Measurements from ENCODE around the gene MKLN1.
A peak's percentile ranks its signal among the peaks of the same experiment; 100 is the strongest.

Gene MKLN1

DNA sequence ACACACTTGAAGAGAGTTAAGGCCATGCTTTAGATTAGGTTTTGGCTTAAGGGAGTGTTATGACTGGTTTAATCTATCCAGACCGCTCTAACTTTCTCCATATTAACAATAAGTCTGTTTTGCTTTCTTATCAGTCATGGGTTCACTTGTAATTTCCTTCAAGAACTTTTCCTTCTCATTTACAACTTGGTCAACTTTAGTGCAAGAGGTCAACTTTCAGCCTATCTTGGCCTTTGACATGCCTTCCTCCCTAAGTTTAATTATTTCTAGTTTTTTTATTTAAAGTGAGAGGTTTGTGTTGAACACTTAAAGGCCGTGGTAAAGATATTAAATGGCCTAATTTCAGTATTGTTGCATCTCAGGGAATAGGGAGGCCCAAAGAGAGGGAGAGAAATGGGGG is 75.6 kb downstream of the MKLN1 start:
- TF ChIP-seq, protein P1, sequence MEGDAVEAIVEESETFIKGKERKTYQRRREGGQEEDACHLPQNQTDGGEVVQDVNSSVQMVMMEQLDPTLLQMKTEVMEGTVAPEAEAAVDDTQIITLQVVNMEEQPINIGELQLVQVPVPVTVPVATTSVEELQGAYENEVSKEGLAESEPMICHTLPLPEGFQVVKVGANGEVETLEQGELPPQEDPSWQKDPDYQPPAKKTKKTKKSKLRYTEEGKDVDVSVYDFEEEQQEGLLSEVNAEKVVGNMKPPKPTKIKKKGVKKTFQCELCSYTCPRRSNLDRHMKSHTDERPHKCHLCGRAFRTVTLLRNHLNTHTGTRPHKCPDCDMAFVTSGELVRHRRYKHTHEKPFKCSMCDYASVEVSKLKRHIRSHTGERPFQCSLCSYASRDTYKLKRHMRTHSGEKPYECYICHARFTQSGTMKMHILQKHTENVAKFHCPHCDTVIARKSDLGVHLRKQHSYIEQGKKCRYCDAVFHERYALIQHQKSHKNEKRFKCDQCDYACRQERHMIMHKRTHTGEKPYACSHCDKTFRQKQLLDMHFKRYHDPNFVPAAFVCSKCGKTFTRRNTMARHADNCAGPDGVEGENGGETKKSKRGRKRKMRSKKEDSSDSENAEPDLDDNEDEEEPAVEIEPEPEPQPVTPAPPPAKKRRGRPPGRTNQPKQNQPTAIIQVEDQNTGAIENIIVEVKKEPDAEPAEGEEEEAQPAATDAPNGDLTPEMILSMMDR (IDR thresholded peaks at IDR 0.05; ENCODE audit: low read depth, low read length) = no peak
- DNase-seq (ENCODE audit: low read depth, low spot score) = no peak
- in situ Hi-C loops (cut with HindIII; ENCODE audit: low sequenced_read_pairs) = no loop called here
- no peak overlapping the region for H3K4me3 ChIP-seq (ENCODE audit: low read depth, low read length)

DNA sequence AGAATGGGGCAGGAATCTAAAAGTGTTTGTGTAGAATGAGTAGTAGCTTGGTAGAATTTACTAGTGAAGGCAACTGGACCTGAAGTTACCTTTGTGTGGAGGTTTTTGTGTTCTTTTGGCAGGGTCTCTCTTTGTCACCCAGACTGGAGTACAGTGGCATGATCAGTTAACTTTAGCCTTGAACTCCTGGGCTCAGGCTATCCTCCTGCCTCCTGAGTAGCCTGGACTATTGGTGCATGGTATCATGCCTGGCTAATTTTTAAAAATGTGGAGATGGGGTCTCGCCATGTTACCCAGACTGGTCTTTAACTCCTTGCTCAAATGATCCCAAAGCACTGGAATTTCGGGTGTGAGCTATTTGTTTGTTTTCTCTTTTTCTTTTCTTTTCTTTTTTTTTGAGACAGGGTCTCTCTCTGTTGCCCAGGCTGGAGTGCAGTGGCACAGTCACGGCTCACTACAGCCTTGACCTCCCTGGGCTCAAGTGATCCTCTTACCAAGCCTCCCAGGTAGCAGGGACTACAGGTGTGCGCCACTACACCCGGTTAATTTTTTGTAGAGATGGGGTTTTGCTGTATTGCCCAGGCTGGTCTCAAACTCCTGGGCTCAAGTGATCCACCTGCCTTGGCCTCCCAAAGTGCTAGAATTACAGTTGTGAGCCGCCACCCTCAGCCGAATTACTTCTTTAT is 76.7 kb downstream of the MKLN1 start:
- TF ChIP-seq, protein P1 (IDR thresholded peaks at IDR 0.05; ENCODE audit: low read depth, low read length) = no peak
- in situ Hi-C loops (cut with HindIII; ENCODE audit: low sequenced_read_pairs) = no loop called here

DNA sequence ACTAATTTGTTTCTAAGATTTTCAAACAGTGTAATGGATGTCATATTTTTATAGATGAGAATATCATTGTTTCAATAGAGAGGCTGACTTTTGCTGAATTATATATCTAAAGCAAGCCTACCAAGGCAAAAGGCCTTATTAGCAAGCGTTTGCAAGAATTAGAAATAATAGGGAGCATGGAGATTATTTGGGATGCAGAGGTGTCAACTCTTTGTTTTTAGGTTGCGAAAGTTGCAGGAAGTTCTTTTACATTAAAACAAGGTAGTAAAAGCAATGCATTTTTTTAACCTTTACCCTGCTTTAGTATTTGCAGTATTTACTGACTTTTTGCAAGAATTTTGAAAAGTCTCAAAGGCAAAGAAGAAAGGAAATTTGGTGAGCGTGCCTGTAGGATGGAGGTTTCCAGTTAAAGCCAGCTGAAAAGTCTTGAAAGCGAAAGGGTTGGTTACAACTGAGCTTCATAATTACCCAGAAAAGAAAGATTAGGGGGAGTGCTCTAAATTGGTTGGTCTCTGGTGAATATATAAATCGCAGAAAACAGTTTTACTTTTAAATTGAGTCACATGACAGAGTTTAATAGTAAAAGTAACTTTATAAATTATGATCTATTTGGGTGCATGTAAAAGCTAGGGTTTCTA is 81.6 kb downstream of the MKLN1 start:
- in situ Hi-C loops (cut with HindIII; ENCODE audit: low sequenced_read_pairs) = no loop called here
- H3K4me3 ChIP-seq (ENCODE audit: low read depth, low read length) = no peak overlapping the region
- DNase-seq (ENCODE audit: low read depth, low spot score) = no peak
- TF ChIP-seq, protein P1 (IDR thresholded peaks at IDR 0.05; ENCODE audit: low read depth, low read length) = no peak

More for the DNA sequence above, 76.7 kb downstream of the MKLN1 start:
- no peak overlapping the region for H3K4me3 ChIP-seq (ENCODE audit: low read depth, low read length)
- no peak for DNase-seq (ENCODE audit: low read depth, low spot score)

DNA sequence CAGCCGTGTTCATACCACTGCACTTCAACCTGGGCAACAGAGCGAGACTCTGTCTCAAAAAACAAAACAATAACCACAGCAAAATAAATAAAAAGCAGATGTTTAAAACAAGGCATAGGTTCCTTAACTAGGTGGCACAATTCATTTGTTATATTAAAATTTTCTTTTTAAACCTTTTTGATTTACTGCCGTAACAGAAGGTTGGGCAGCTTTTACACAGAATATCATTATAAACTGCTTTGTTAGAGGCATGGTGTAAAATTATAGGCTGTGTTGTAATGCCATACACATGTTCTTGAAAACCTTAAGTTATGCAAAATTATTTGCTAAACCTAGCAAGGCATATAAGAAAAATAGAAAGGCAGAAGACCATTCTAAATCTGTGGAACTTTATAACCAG is 84.4 kb downstream of the MKLN1 start:
- H3K4me3 ChIP-seq (ENCODE audit: low read depth, low read length) = no peak overlapping the region
- in situ Hi-C loops (cut with HindIII; ENCODE audit: low sequenced_read_pairs) = no loop called here
- TF ChIP-seq, protein P1 (IDR thresholded peaks at IDR 0.05; ENCODE audit: low read depth, low read length) = no peak
- no peak for DNase-seq (ENCODE audit: low read depth, low spot score)

DNA sequence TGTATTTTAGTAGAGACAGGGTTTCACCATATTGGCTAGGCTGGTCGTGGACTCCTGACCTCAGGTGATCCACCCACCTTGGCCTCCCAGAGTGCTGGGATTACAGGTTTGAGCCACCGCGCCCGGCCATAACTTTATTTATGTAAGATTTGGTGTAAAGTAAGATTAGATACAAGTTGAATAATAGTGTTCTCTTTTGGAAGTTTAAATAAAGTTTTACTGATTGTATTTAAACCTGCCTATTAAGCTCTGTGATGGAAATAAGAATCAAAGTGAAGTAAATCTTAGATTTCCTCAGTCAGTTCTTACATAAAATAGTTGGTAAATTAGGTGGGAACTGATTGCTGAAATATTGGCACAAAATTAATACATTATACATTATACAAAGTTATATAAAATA is 86.0 kb downstream of the MKLN1 start:
- in situ Hi-C loops (cut with HindIII; ENCODE audit: low sequenced_read_pairs) = no loop called here
- no peak for DNase-seq (ENCODE audit: low read depth, low spot score)
- H3K4me3 ChIP-seq (ENCODE audit: low read depth, low read length) = no peak overlapping the region
- TF ChIP-seq, protein P1 (IDR thresholded peaks at IDR 0.05; ENCODE audit: low read depth, low read length) = no peak

DNA sequence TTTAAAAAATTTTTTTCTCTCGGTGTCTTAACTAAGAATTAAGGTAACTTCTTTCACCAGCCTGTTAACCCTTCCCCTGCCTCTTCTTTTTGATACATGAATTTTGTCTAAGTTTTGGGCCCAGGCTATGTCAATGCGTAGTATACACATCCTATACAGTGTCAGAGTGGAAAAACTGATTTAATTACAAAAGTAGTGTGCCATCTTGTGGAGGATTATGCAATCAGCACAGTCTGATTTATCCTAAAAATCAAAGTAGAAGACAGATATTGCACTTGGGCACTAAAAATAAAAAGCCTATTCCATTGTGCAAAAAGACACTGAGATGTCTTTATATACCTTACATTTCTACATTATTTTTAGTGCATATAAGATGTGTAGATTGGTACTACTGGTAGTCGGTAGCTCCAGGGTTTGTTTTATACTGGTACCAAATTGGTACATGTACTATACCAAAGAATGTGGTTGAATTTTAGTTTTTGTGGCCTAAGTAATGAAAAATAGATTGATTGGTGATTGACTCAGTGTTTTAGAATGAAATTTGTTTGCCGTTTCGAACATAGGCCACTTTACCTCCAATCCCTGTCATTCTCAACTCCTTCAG is 96.6 kb downstream of the MKLN1 start:
- peak; percentile 56 for DNase-seq (ENCODE audit: low read depth, low spot score)
- H3K4me3 ChIP-seq (ENCODE audit: low read depth, low read length) = no peak overlapping the region
- in situ Hi-C loops (cut with HindIII; ENCODE audit: low sequenced_read_pairs) = no loop called here
- TF ChIP-seq, protein P1 (IDR thresholded peaks at IDR 0.05; ENCODE audit: low read depth, low read length) = peak; percentile 59
